Measurements from ENCODE around the gene CST3.
"Not testable (repeated sequence)": the region's sequence is repeated elsewhere in the genome, so short reads cannot be mapped to it uniquely, and the experiment has no call there.

CST3 gene

GRCh38 chr20:23664954-23665353, 27.2 kb upstream of the CST3 start:
- Histone ChIP-seq H3K36me3 (replicated peaks; ENCODE audit: insufficient read depth, low read length) (no peaks in the 10 kb centered on the region), H3K4me2 (ENCODE audit: low read depth, low read length) (no peak overlapping the region), H3K9me3 (replicated peaks; ENCODE audit: insufficient read depth, low read length) (no peaks in the 10 kb centered on the region), H3K27me3 (replicated peaks; ENCODE audit: insufficient read depth, low read length) (no peaks in the 10 kb centered on the region), H3F3A (ENCODE audit: insufficient read depth, low read length) (no peaks in the 10 kb centered on the region), H4K20me1 (ENCODE audit: insufficient read depth, low read length) (no peaks in the 10 kb centered on the region), H3K27ac (ENCODE audit: low read length) (no peak overlapping the region), H3K4me1 (ENCODE audit: low read length) (no peaks in the 10 kb centered on the region), H3K9me2 (replicated peaks; ENCODE audit: insufficient read depth, low read length) (no peaks in the 10 kb centered on the region), H2AFZ (ENCODE audit: low read length) (no peak overlapping the region), H3K9ac (ENCODE audit: low read length) (no peak overlapping the region), H3K79me2 (ENCODE audit: low read length) (no peaks in the 10 kb centered on the region), H3K4me3 (ENCODE audit: low read length) (no peak overlapping the region)
- no peak for DNase-seq
- TF ChIP-seq, protein P1, sequence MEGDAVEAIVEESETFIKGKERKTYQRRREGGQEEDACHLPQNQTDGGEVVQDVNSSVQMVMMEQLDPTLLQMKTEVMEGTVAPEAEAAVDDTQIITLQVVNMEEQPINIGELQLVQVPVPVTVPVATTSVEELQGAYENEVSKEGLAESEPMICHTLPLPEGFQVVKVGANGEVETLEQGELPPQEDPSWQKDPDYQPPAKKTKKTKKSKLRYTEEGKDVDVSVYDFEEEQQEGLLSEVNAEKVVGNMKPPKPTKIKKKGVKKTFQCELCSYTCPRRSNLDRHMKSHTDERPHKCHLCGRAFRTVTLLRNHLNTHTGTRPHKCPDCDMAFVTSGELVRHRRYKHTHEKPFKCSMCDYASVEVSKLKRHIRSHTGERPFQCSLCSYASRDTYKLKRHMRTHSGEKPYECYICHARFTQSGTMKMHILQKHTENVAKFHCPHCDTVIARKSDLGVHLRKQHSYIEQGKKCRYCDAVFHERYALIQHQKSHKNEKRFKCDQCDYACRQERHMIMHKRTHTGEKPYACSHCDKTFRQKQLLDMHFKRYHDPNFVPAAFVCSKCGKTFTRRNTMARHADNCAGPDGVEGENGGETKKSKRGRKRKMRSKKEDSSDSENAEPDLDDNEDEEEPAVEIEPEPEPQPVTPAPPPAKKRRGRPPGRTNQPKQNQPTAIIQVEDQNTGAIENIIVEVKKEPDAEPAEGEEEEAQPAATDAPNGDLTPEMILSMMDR (IDR thresholded peaks at IDR 0.05; ENCODE audit: low read length), result no peak
- no peak for TF ChIP-seq EZH2 (optimal IDR thresholded peaks at IDR 0.05; ENCODE audit: low read depth, low read length)

DNA sequence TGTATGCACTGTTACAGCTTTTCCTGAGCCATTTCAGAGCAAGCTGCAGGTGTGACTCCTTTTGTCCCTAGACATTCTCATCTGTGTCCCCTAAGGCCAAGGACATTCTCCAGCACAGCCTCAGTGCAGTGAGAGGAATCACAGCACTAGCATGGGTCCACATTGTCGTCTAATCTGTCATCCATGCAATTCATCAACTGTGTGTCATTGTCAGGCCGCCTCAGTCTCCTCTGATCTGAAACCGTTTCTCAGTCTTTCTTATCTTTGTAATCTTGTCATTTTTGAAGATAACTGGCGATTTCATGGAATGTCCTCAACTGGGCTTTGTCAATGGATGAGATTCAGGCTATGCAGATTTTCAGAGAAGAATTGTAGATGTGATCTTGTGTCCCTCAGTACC, 26.3 kb upstream of the CST3 start:
- H3K4me2 ChIP-seq (ENCODE audit: low read depth, low read length); H3K9me3 ChIP-seq (replicated peaks; ENCODE audit: insufficient read depth, low read length): not testable (repeated sequence)

DNA sequence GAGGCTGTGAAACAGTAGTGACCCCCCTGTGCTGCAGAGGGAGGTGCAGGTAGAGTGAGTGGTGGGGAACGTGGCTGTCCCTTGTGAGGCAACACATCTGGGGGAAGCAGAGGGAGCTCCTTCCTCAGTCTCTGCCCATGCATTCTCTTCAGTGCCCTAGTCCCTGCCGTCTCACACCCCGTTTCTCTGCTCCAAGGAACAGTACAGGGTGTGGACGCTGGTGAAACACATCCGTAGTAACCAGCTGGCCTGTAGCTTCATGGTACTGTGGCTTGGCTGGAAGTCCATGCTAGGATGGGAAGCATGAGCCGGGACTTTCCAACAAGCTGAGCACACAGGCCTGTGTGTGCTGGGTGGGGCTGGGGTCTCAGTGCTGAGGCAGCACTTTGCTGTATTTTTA, 25.4 kb upstream of the CST3 start:
- Histone ChIP-seq H3K9me3 (replicated peaks; ENCODE audit: insufficient read depth, low read length) (no peaks in the 10 kb centered on the region), H3K4me3 (ENCODE audit: low read length) (no peak overlapping the region), H3K79me2 (ENCODE audit: low read length) (no peaks in the 10 kb centered on the region), H3K36me3 (replicated peaks; ENCODE audit: insufficient read depth, low read length) (no peaks in the 10 kb centered on the region), H3K9me2 (replicated peaks; ENCODE audit: insufficient read depth, low read length) (no peaks in the 10 kb centered on the region), H3K9ac (ENCODE audit: low read length) (no peak overlapping the region), H3K27me3 (replicated peaks; ENCODE audit: insufficient read depth, low read length) (no peaks in the 10 kb centered on the region), H3F3A (ENCODE audit: insufficient read depth, low read length) (no peaks in the 10 kb centered on the region), H3K4me2 (ENCODE audit: low read depth, low read length) (no peak overlapping the region), H4K20me1 (ENCODE audit: insufficient read depth, low read length) (no peaks in the 10 kb centered on the region), H2AFZ (ENCODE audit: low read length) (no peak overlapping the region), H3K4me1 (ENCODE audit: low read length) (no peaks in the 10 kb centered on the region), H3K27ac (ENCODE audit: low read length) (no peak overlapping the region)
- DNase-seq, result no peak
- TF ChIP-seq EZH2phosphoT487 (IDR thresholded peaks at IDR 0.05; ENCODE audit: low read length), result no peak
- TF ChIP-seq EZH2 (optimal IDR thresholded peaks at IDR 0.05; ENCODE audit: low read depth, low read length), result no peak

More for the DNA sequence above, 26.3 kb upstream of the CST3 start:
- H3K9me2 ChIP-seq (replicated peaks; ENCODE audit: insufficient read depth, low read length); H3K9ac ChIP-seq (ENCODE audit: low read length); H3K4me3 ChIP-seq (ENCODE audit: low read length); H3F3A ChIP-seq (ENCODE audit: insufficient read depth, low read length); DNase-seq; H2AFZ ChIP-seq (ENCODE audit: low read length); H3K36me3 ChIP-seq (replicated peaks; ENCODE audit: insufficient read depth, low read length); H3K27me3 ChIP-seq (replicated peaks; ENCODE audit: insufficient read depth, low read length); H3K27ac ChIP-seq (ENCODE audit: low read length); H3K4me1 ChIP-seq (ENCODE audit: low read length); H4K20me1 ChIP-seq (ENCODE audit: insufficient read depth, low read length); H3K79me2 ChIP-seq (ENCODE audit: low read length): not testable (repeated sequence)

GRCh38 chr20:23662276-23662870, 24.6 kb upstream of the CST3 start:
- H3K36me3 ChIP-seq (replicated peaks; ENCODE audit: insufficient read depth, low read length), result no peaks in the 10 kb centered on the region
- H3K79me2 ChIP-seq (ENCODE audit: low read length), result no peaks in the 10 kb centered on the region
- no peaks in the 10 kb centered on the region for H3K4me1 ChIP-seq (ENCODE audit: low read length)
- DNase-seq, result no peak
- H2AFZ ChIP-seq (ENCODE audit: low read length), result no peak overlapping the region
- H3K27me3 ChIP-seq (replicated peaks; ENCODE audit: insufficient read depth, low read length), result no peaks in the 10 kb centered on the region
- H3K9me3 ChIP-seq (replicated peaks; ENCODE audit: insufficient read depth, low read length), result no peaks in the 10 kb centered on the region
- H3K9me2 ChIP-seq (replicated peaks; ENCODE audit: insufficient read depth, low read length), result no peaks in the 10 kb centered on the region
- H3K27ac ChIP-seq (ENCODE audit: low read length), result no peak overlapping the region
- no peak overlapping the region for H3K4me2 ChIP-seq (ENCODE audit: low read depth, low read length)
- no peak overlapping the region for H3K9ac ChIP-seq (ENCODE audit: low read length)
- TF ChIP-seq, protein P1 (IDR thresholded peaks at IDR 0.05; ENCODE audit: low read length), result no peak
- TF ChIP-seq EZH2 (optimal IDR thresholded peaks at IDR 0.05; ENCODE audit: low read depth, low read length) (no peak), EZH2phosphoT487 (IDR thresholded peaks at IDR 0.05; ENCODE audit: low read length) (no peak)
- no peaks in the 10 kb centered on the region for H3F3A ChIP-seq (ENCODE audit: insufficient read depth, low read length)
- no peaks in the 10 kb centered on the region for H4K20me1 ChIP-seq (ENCODE audit: insufficient read depth, low read length)
- no peak overlapping the region for H3K4me3 ChIP-seq (ENCODE audit: low read length)

Measured in MM.1S (cell line).